Measurements from ENCODE around the gene PKDCC.
"Not testable (repeated sequence)": the region's sequence is repeated elsewhere in the genome, so short reads cannot be mapped to it uniquely, and the experiment has no call there.

Gene PKDCC

DNA sequence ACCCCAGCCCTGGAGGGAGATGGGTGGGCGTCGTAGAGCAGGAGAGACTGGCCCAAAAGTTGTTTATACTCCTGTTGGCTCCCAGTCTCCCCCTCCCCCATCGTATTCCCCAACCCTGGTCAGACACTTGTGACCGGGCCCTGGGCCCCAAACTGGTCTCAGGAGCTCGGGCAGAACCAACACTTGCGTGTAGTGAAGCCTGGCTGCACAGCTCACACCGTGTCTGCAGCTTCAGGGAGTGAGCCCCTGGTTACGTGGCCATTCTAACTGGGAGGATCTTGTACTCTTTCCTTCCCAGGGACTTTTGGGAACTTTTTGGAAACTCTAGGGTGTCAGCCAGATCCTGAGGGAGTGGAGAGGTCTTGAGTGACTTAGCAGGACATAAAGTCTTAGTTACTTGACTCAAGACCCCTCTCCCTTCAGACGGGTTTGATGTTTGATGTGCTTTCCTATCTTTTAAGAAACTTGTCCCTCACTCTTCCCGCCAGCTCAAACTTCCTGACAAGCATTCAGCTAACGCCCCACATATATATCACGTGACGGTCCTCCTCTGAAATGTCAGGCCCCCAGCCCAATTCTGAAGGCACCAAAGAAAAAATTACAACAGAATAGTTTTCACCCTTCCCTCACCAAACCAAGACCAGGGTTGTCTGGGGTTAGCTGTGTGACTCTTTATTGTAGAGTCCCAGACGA is 2.3 kb downstream of the PKDCC start:
- DNase-seq, result no peak

DNA sequence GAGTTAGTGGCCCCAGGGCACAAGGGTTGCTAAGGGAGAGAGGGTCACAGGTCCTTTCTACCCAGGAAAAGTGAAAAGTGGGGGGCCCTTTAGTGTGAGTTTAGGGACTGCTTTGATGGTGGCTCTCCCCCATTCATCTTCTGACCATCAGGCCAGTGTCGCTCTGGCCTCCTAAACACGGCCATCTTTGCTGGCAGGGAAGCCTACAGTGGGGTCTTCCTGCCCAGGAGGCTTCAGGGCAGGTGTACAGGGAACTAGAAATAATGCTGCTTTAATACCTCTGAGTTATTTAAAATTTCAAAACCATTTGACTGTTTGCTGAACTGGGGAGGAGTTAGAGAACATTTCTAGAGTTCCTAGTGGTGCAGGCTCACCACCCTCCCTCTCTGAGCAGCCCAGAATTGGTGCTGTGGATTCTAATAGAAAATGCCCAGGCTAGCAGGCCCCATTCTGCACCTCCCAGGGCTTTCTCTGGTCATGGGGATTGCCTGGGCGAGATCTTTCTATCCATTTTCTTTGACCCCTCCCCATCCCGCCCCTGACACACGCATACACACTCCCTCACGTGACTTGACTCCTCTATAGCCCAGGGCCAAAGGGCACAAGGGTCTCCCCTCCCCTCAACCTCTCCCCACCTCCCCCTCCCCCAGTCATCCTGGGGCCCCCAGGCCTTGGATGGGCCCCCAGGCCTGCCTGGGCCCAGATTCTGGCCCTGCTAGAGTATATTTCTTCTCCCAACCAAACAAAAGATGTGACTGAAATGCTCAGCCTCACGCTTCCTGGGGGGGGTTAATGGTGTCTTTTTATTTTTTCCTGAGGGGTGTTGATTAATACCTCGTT is 3.1 kb downstream of the PKDCC start:
- no peak for DNase-seq

DNA sequence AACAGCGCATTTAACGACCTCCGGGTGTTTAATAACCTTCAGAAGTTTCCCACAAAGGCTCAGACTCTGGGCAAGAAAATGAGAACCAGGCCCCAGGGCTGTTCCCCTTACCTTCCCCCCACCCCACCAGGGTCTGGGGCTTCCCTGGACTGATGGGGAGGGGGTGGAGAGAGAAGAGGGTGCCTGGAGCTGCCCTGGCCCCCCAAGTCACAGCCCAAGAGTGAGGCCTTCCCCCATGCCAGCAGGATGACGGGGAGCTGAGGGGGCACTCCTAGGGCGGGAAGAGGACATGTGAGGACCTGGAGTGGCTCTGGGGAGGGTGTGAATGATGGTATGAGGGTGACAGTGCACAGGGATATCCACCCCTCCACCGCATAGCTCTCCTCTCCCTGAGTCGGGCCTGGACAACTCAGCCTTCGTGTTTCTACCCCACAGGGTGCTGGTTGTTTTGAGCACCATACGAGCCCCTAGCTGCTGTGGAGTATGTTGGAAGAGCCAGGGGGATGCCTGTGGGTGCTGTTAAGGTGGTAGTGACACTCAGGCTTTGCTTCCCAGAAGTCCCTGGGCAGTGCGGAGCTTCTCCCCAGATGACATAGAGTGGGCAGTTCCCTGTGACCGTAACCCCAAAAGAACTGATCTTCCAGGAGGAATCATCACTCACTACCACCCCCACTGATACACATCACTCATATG is 3.9 kb downstream of the PKDCC start:
- DNase-seq, result no peak

DNA sequence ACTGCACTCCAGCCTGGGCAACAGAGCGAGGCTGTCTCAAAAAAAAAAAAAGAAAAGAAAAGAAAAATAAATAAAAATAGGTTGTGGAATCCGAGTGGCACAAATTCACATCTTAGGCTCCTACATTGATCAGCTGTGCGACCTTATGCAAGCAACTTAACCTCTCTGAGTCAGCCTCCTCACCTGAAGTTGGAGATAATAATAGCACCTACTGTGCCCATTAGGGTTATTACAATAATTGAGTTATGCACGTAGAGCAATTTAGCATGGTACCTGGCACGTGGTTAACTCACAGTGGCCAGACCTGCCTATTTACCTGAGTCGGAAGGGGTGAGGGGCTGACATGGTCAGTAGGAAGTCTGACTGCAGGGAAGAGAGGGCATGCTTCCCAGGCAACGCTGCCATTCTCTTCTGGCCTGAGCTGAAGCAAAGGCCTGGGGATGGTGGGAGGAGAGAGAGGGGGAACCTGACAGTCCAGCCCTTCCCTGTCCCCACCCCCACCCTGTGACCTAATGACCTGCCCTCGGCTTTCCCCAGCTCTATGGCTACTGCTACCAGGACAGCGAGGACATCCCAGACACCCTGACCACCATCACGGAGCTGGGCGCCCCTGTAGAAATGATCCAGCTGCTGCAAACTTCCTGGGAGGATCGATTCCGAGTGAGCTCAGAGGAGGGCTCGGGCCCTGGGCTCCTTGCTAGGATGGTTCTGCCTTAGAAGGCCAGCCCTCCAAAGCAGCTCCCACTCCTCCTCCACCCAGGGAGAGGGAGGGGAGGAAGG is 5.1 kb downstream of the PKDCC start:
- no peak for DNase-seq

DNA sequence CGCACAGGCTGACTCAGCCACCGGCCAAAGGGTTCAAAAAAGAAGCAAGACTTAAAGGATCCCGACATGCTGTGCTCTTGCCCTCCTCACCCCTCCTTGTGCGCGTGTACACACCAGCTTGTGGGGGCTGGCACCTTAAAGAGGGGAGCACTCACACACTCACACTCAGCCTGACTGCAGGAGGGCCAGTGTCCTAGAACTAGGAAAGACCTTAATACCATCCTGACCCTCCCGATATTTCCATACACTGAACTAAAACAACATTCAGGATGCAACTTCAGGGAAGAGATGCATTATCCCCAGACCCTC is 5.6 kb downstream of the PKDCC start:
- no peak for DNase-seq

DNA sequence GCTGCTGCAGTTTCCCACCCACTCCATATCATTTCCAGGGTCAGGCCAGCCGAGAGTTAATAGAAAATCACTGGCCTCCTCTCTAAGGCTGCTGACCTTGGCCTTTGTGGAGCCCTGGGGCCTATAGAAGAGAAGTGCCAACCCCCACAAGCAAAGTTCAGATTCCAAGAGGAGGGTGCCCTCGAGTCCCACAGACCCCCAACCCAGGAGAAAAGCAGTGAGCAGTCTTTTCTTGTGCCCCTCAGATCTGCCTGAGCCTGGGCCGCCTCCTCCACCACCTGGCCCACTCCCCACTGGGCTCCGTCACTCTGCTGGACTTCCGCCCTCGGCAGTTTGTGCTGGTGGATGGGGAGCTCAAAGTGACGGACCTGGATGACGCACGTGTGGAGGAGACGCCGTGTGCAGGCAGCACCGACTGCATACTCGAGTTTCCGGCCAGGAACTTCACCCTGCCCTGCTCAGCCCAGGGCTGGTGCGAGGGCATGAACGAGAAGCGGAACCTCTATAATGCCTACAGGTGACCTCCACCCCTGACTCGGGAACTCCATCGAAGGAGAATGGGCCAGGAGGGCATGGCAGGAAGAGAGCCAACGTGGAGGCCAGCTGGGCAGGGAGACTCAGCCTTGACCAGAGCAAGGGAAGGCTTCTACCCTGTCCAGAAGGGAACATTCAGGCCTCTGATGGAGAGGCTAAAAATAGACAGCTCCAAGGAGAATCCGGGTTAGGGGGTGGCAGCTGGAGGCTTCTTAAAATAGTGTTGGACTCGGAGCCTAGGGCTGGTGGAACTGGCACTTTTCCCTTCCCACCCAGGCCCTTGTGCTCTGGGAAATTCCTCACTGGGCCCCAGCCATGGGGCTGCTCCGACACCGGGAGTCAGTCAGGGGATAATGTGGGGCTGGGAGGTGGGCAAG is 6.2 kb downstream of the PKDCC start:
- DNase-seq, result no peak

DNA sequence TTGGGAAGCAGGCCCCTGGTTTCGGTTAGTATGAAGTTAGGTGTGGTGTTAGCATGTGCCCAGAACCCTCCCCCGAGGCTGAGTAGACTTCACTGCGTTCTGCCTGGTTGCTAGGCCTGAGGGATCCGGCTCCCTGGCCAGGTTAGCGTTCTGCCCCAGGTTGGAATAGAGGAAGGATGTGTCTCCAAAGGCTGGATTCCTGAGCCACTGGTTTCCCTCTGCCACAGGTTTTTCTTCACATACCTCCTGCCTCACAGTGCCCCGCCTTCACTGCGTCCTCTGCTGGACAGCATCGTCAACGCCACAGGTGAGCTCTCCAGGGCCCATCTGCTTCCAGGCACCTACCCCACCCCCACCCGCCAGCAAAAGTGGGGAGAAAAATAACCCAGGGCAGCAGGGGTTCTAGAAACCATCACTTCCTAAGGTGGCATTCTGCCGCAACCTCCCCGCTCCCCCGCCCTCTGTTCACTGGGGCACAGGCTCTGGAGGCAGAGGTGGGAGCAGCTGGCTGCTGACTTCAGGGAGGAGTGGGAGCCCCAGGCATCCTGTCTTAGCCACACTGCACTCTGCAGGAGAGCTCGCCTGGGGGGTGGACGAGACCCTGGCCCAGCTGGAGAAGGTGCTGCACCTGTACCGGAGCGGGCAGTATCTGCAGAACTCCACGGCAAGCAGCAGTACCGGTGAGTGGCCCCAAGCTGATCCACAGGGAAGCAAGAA is 7.1 kb downstream of the PKDCC start:
- DNase-seq, result no peak

DNA sequence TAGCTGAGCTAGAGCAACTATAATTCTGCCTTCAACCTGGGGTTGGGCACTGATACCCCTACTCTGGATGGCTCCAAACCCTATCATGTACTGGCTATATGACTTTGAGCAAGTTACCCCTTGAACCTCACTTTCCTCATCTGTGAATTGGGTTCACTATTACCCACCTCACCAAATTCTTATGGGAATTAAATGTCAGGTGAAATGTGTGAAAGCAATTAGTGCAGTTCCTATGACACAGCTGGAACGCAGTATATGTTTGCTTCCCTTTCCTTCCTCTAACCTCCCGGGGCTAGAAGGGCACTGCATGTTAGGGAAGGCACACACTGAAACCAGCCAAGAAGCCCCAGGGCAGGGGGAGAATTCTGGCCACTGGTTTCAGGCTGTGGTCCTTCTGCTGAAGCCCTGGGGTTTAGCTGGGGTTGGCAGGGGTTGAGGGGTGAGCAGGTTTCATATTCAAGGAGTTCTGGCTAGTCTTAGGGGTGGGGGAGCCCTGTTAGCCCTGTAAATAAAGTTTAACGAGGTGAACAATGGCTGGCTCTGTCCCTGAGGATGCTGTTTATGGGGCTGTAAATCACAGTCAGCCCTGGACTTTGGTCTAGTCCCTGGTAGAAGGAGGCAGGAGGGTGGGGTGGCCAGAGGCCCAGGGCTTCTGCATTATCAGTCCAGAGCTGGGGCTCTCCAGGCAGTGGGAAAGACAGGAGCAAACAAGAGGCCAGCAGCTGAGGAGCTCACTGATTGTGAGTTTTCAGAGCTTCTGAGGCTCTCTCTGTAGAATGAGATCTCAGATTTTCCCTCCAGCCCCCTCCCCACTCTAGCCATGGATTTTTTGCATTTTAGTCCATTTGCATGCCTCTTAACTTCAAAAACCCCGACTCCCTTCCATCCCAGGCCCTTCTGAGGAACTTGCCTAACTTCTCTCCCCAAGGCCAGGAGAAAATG is 8.0 kb downstream of the PKDCC start:
- DNase-seq, result no peak

DNA sequence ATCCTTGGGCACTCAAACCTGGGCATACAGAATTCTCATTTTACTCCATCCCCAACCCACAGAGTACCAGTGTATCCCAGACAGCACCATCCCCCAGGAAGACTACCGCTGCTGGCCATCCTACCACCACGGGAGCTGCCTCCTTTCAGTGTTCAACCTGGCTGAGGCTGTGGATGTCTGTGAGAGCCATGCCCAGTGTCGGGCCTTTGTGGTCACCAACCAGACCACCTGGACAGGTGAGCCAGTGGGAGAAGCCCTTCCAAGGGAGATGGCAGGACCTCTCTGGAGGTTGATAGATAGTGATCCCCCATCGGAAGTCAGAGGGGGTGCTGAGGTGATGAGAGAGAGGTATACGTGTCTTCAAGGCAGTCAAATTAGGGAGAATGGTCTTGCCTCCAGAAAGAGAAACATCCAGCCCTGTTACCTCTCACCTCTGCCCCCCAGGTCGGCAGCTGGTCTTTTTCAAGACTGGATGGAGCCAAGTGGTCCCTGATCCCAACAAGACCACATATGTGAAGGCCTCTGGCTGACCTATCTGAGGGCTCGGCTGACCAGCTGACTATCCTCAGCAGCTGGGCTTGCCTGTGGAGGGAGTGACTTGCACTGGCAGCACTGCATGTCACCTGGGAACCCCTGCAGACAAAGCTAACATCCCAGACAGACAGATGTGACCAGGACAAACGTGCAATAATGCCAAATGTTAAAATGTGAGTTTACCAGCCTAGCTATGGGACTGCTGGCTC is 9.5 kb downstream of the PKDCC start:
- no peak for DNase-seq

DNA sequence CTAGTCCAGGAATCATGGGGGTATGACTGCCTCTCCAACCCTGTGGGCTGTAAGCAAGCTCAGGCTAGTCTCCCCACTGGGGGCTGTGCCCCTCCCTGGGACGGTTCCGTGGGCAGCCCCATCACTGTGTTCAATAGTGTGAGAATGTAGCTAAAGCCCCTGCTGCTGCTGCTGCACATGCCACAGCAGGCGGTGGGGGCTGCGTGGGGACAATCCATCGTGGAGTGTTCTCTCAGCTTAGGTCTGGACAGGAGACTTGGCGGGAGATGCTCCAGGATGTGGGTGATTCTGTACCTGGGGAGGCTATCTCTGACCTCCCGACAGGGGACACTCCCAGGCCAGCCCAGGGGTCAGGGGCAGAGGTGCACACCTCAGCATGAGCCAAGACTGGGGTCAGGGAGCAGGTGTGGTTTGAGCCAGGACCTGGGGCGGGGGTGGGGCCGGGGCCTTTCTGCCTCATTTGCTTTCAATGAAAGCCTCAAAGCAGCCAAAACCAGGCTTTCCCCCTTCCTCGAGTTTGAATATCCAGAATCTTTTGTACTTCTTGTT is 10.2 kb downstream of the PKDCC start:
- no peak for DNase-seq

DNA sequence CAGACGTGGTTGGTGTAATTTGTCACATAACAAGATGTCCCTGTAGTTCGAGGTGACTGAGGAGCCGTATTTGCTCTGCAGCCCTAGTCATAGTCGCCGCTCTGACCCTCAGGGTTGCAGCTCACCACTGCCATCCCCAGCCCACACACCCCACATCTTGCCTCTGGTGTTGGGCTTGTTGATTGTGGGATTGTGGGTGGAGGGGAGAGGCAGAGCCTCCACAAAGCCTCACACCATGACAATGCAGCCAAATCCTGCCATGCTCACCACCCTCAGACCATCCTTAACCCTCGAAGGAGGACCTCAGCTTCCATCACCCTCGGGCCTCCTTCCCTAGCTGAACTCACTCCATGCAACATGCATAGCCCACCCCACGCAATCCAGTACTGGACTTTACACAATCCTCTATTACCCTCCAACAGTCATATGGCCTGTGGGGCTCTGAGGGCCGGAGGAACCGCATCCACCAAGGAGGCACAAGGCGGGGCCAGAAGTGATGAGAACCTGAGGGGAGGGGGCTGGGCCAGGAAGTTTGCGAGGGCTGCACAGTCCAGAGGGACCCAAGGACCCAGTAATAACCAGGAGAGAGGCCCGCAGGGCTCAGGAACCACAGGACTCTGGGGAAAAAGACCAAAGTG is 11.6 kb downstream of the PKDCC start:
- no peak for DNase-seq

DNA sequence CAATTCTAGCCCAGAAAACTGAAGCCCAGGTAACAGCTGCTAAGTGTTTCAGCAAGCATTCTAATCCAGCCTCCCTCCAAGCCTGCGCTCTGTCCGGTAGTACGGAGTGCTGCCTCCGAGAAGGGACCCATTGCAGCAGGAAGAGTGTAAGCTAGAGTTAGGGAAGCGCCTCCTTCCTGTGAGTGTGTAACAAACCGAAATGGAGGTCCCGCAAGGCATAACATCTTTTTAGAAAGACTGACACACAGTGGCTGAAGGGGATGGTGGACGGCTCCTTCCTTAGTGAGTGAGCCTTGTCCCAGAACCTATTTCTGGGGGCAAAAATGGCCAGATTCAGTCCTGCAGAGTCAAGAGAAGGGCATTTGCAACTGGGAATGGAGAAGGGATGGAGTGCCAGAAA is 12.2 kb downstream of the PKDCC start:
- no peak for DNase-seq

DNA sequence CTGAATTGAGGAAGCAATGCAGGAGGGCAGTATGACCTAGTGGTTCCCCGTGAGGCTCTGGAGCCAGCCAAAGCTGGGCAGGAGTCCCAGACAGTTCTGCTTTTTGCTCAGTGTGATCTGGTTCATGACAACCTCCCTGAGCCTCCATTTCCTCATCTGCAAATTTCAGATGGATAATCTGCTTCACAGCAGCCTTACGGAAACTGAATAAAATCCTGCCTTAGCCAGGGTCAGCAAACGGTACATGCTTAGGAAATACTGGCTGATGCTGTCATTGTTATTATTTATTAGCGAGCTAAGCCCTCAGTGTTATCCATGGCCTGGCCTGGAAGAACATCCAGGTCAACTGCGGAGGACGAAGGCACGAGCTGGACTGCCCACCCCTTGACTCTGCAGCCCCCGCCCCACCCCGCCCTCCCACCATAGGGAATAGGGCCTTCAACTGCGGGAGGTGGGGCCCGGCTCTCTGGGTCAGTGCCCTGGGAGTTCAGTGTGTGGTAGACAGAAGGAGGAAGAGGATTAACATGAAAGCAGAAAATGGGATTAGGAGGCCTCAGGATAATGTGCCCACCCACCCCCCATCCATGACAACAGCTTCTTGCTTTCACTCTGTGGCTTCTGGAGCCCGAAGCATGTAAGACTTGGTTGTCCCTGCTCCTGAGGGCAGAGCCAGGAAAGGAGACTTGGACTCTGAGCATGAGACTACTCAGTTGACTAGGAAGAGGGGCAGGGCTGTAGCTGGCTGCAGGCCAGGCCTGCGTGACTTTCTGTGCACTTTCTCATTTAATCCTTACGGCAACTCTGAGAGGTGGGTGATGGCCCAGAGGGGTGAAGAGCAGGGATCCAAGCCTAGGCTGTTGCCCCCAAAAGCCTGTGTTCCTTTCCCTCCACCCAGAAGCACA is 13.1 kb downstream of the PKDCC start:
- DNase-seq, result no peak

DNA sequence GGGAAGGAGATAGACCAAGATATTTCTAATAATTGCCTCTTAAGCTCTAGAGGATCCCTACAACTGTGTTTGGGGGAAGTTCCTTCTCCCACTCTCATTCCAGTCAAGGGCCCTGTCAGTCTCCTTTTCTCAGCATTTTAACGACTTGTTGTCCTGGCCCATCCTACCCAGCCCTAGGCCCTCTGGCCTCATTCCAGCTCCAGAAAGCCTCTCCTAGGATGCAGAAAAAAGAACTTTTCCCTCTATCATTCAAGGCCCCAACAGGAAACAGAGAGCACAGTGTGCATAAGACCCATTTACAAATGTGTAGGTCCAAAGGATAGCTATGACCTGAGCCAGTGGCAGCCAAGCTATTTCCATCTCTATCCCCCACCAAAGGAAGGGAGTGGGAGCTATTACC is 14.0 kb downstream of the PKDCC start:
- no peak for DNase-seq

DNA sequence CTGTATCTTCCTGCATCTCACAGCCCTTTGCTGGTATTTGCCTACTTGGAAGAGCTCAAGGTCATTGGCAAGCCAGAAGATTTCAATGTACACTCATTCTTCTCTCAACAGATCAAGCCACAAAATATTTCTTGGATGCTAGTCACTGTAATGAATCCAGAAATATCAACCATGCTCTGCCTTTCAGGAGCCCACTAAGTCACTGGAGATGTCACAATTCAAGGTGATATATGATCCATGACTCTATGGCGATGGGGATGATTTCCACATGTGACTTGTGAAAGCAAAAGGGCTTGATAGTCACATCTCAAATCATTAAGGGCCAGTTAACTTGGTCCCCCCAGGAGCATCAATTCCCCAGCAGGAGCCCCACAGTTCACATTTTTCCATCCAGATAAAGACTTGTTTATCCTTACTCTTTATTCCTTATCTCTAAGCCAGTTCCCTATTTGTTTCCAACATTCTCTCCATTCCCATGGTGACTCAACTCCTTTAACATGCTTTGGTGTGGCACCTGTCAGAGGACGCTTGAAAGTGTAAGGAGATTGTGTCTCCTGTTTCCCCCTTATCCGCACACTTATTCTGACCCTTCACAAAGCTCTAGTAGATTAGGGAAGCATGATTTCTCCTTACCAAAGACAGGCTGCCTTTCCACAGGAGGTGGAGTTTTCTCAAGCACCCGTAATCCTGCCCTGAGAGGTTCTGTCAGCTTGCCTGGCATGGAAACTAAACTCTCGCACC is 15.8 kb downstream of the PKDCC start:
- DNase-seq, result no peak

DNA sequence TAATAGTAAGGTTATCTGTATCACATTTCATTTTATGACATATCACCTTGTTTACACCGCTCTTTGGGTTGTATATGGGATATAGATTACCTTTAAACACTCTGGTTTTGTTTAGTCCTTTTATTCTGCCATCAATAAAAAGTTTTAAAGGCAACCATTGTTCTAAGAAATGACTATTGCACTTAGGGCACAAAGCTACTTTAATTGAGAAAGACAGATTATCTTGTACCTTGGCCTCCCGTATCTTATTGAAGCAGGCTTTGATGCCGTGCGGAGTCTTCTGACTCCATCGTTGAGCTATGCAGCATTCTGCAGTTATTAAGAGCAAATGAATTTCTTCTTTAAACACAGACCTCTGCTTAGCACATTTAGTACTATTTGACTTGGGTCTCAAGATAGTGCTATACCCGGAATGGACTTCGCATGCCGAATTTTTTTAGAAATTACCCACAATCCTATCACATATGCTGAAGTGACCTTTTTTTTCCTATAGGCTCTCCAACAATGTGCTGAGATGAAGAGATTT is 16.7 kb downstream of the PKDCC start:
- DNase-seq, result no peak

DNA sequence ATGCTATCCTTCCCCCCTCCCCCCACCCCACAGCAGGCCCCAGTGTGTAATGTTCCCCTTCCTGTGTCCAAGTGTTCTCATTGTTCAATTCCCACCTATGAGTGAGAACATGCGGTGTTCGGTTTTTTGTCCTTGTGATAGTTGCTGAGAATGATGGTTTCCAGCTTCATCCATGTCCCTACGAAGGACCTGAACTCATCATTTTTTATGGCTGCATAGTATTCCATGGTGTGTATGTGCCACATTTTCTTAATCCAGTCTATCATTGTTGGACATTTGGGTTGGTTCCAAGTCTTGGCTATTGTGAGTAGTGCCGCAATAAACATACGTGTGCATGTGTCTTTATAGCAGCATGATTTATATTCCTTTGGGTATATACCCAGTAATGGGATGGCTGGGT is 17.9 kb downstream of the PKDCC start:
- not testable (repeated sequence) for DNase-seq

Measured in activated CD8-positive, alpha-beta memory T cell treated with anti-CD3 and anti-CD28 coated beads for 24 hours (primary cell).